Spinal cord (tissue), 10 donors: Measurements from ENCODE around the gene HLF. TPM values are rescaled to one million over a fixed set of nuclear protein-coding genes. Genes with fewer than 3 reads are reported as not detected.

Experiments used
- DNase-seq, 6 donors: peaks; one replicate each; pipeline versions ENCODE4 v3.0.0 to v3.0.0-alpha.2; 2013 to 2015; ENCODE audit warnings: low spot score in 6 of 6, low read depth in 4 of 6
- H3K27ac ChIP-seq: one replicate; pipeline ENCODE4 v1.5.1; 2013; ENCODE audit warnings: low read depth, low read length, control low read depth
- H3K27me3 ChIP-seq: one replicate; pipeline ENCODE4 v1.6.1; 2013; ENCODE audit warnings: low read length; ENCODE audit not compliant: control insufficient read depth, insufficient read depth
- H3K36me3 ChIP-seq: one replicate; pipeline ENCODE4 v1.6.1; 2013; ENCODE audit warnings: low read length; ENCODE audit not compliant: control insufficient read depth, insufficient read depth
- H3K4me1 ChIP-seq: one replicate; pipeline ENCODE4 v1.6.1; 2013; ENCODE audit warnings: low read length; ENCODE audit not compliant: control insufficient read depth, insufficient read depth
- H3K4me3 ChIP-seq: one replicate; pipeline ENCODE4 v1.5.1; 2013; ENCODE audit warnings: low read depth, low read length, control low read depth
- H3K9me3 ChIP-seq: one replicate; pipeline ENCODE4 v1.6.1; 2013; ENCODE audit warnings: low read length; ENCODE audit not compliant: control insufficient read depth, insufficient read depth
- WGBS: methylation state at CpG from one replicate; pipeline ENCODE4 v1.1.5; 2013; ENCODE audit warnings: missing lambda C conversion rate; ENCODE audit not compliant: insufficient coverage; 5-methylcytosine and 5-hydroxymethylcytosine counted together
- polyA plus RNA-seq, 2 donors: library from polyadenylated mRNA; unstranded; fragments of 120-200 nt; gene quantifications; one replicate each; pipeline ENCODE4 v1.2.1, GENCODE V29; 2013; ENCODE audit not compliant: insufficient read length in 2 of 2
- total RNA-seq, 2 donors: library from RNA; depleted of rRNA in 1 of 2; stranded (reverse); fragments of 120-200 nt in 1 of 2; fragments of >200 nt in 1 of 2; gene quantifications; one replicate each; pipeline versions ENCODE4 v1.2.3 to v1.2.4, GENCODE V29; 2013 to 2014
- donor health status: healthy.

HLF gene
- total and polyA plus RNA-seq, 4 donors = 8.1 to 127 (median 31.6) TPM

- Histone ChIP-seq H3K4me1 (peaks cover 4% of the 10 kb centered on the region), H3K27me3 (no peaks in the 10 kb centered on the region), H3K4me3 (no peak overlapping the region), H3K27ac (no peak overlapping the region), H3K9me3 (no peaks in the 10 kb centered on the region), H3K36me3 (no peaks in the 10 kb centered on the region)
- 26% methylated on average over 4 of the region's 6 CpGs for WGBS
- no peak for DNase-seq
These were observed 70.3 kb downstream of the HLF start for GRCh38 chr17:55334881-55335540.

DNA sequence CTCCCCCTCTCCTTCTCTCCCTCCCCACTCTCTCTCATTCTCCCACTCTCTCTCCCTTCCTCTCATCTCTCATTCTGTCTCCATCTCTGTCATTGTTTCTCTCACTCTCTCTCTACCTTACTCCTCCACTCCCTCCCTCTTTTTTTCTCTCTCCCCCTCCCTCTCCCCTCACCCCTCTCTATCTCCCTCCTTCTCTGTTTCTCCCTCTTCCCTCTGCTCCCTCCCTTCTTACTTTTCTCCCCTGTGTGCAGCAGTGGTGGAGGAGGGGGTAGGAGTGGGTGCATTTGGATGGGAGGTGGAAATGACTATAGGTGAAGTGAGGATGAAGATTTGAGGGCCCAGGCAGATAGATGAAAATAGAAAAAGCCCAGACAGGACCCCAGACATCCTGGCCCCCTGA, 70.9 kb downstream of the HLF start:
- no peak overlapping the region for H3K27ac ChIP-seq
- peaks cover 4% of the 10 kb centered on the region for H3K4me1 ChIP-seq
- H3K4me3 ChIP-seq = no peak overlapping the region
- H3K9me3 ChIP-seq = no peaks in the 10 kb centered on the region
- no peak for DNase-seq
- no peaks in the 10 kb centered on the region for H3K36me3 ChIP-seq
- H3K27me3 ChIP-seq = no peaks in the 10 kb centered on the region

- no peaks in the 10 kb centered on the region for H3K9me3 ChIP-seq
- no peak overlapping the region for H3K4me3 ChIP-seq
- no peaks in the 10 kb centered on the region for H3K27me3 ChIP-seq
- no peak for DNase-seq
- WGBS = no CpG with 5 or more reads among the region's 2 CpGs
- H3K4me1 ChIP-seq = peaks cover 4% of the 10 kb centered on the region
- no peaks in the 10 kb centered on the region for H3K36me3 ChIP-seq
- H3K27ac ChIP-seq = no peak overlapping the region
These were observed 71.7 kb downstream of the HLF start for GRCh38 chr17:55336426-55336825.

GRCh38 chr17:55340176-55340575, 75.4 kb downstream of the HLF start:
- 74% methylated on average over 3 of the region's 3 CpGs for WGBS
- DNase-seq = no peak
- no peaks in the 10 kb centered on the region for H3K4me1 ChIP-seq

DNA sequence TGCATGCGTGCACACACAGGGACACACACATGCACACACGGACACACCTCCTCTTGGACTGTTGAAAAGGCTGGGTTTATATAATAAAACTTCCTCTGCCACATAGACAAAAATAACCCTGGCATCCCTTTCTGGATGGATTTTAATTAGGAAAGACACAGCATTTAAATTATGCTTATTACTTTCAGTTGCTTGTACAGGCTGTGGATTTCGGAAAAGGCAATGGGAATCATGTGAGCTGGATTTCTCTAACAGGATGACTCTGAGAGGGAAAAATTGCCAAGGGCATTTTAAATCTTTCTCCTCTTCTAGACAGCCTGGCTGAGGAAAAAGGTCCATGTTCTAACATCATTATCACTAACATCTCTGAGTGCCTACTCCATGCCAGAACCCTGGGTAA, 75.9 kb downstream of the HLF start:
- Histone ChIP-seq H3K27ac (no peak overlapping the region), H3K4me3 (no peak overlapping the region), H3K9me3 (no peaks in the 10 kb centered on the region), H3K4me1 (no peaks in the 10 kb centered on the region), H3K36me3 (no peaks in the 10 kb centered on the region), H3K27me3 (no peaks in the 10 kb centered on the region)
- DNase-seq = peak in 2 of 6 donors; percentile 7 to 66
- no CpG with 5 or more reads among the region's 3 CpGs for WGBS

More at GRCh38 chr17:55340176-55340575, 75.4 kb downstream of the HLF start:
- Histone ChIP-seq H3K4me3 (no peak overlapping the region), H3K36me3 (no peaks in the 10 kb centered on the region), H3K27ac (no peak overlapping the region), H3K27me3 (no peaks in the 10 kb centered on the region), H3K9me3 (no peaks in the 10 kb centered on the region)

- WGBS = 96% methylated on average over 4 of the region's 5 CpGs
- Histone ChIP-seq H3K27ac (no peak overlapping the region), H3K4me1 (no peaks in the 10 kb centered on the region), H3K27me3 (no peaks in the 10 kb centered on the region), H3K4me3 (no peak overlapping the region), H3K36me3 (no peaks in the 10 kb centered on the region), H3K9me3 (no peaks in the 10 kb centered on the region)
- DNase-seq = no peak
These were observed 76.7 kb downstream of the HLF start for GRCh38 chr17:55341432-55341831.

DNA sequence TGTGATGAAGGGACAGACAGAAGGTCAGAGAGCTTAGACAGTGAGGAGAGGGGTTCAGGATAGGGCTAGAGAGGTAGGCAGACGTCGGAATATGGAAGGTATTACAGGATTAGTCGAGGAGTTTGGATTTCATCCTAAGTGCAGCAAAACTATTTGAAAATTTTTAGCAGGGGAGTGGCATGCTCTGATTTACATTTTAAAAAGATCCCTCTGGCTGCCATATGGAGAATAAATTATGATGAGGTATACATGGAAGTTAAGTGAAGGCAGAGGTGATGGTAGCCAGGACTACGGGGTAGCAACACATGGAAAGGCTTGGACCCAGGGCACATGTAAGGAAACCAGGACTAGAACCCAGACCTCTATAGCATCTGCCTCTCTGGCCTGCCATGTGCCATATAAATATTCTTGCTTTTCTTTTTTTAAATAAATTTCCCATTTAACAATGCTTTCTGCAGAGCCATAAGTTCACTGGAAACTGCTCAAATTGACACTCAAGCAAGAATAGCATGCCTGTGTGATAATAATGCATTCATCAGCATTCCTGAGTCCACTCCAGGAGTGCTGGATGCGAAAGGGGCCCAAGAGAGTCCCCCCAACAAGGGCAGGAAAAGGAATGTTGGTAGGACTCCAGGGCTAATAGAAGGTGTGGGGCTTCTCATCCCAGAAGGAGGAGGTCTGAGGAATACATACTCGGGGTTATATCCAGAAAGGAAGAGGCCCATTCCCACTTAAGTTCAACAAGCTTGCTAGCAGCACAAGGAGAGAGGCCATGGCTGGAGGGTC, 78.2 kb downstream of the HLF start:
- H3K27ac ChIP-seq = no peak overlapping the region

GRCh38 chr17:55343900-55344513, 79.2 kb downstream of the HLF start:
- Histone ChIP-seq H3K4me1 (no peaks in the 10 kb centered on the region), H3K4me3 (no peak overlapping the region), H3K27ac (no peak overlapping the region), H3K27me3 (no peaks in the 10 kb centered on the region), H3K9me3 (peaks cover 2% of the 10 kb centered on the region), H3K36me3 (no peaks in the 10 kb centered on the region)
- no CpG with 5 or more reads among the region's 4 CpGs for WGBS
- no peak for DNase-seq

More for the DNA sequence above, 78.2 kb downstream of the HLF start:
- WGBS = 90% methylated on average over 3 of the region's 6 CpGs
- no peak for DNase-seq
- Histone ChIP-seq H3K9me3 (peaks cover 2% of the 10 kb centered on the region), H3K4me1 (no peaks in the 10 kb centered on the region), H3K4me3 (no peak overlapping the region), H3K36me3 (no peaks in the 10 kb centered on the region), H3K27me3 (no peaks in the 10 kb centered on the region)

- DNase-seq = no peak
- 88% methylated on average over 3 of the region's 3 CpGs for WGBS
- H3K4me3 ChIP-seq = no peak overlapping the region
These were observed 79.8 kb downstream of the HLF start for GRCh38 chr17:55344514-55344997.

More at GRCh38 chr17:55344514-55344997, 79.8 kb downstream of the HLF start:
- H3K27ac ChIP-seq = no peak overlapping the region
- no peaks in the 10 kb centered on the region for H3K36me3 ChIP-seq
- H3K4me1 ChIP-seq = no peaks in the 10 kb centered on the region
- H3K9me3 ChIP-seq = peaks cover 2% of the 10 kb centered on the region
- no peaks in the 10 kb centered on the region for H3K27me3 ChIP-seq
